Thyroid gland (tissue), 4 donors: Measurements from ENCODE around the gene C6orf120. TPM values are rescaled to one million over a fixed set of nuclear protein-coding genes. Genes with fewer than 3 reads are reported as not detected.

Source experiments
- DNase-seq, 2 donors: peaks; one replicate each; pipeline ENCODE4 v3.0.0-alpha.2; 2019
- H3K27ac ChIP-seq, 3 donors: fragments of 200-600 bp; sonication (generic); 1 replicate in 2 of 3; 2 replicates in 1 of 3; pipeline ENCODE4 v1.5.1; 2016 to 2019; ENCODE audit warnings: mild to moderate bottlenecking in 1 of 3, moderate library complexity in 1 of 3
- H3K27me3 ChIP-seq: fragments of 200-600 bp; sonication (generic); one replicate; pipeline ENCODE4 v1.5.1; 2019
- H3K36me3 ChIP-seq, 2 donors: fragments of 200-600 bp; sonication (generic); one replicate each; pipeline ENCODE4 v1.5.1; 2016 to 2019
- H3K4me1 ChIP-seq, 2 donors: fragments of 200-600 bp; sonication (generic); one replicate each; pipeline ENCODE4 v1.5.1; 2017 to 2019
- H3K4me3 ChIP-seq, 3 donors: fragments of 200-600 bp; sonication (generic); replicated peaks in 1 of 3; 1 replicate in 2 of 3; 2 replicates in 1 of 3; pipeline ENCODE4 v1.5.1; 2016; ENCODE audit warnings: mild to moderate bottlenecking in 1 of 3
- H3K9me3 ChIP-seq: fragments of 200-600 bp; sonication (generic); one replicate; pipeline ENCODE4 v1.5.1; 2017
- POLR2A ChIP-seq, 2 donors: fragments of 450-650 bp; IDR thresholded peaks; one replicate each; pipeline ENCODE4 v1.6.1; 2017; ENCODE audit warnings: antibody characterized with exemption in 2 of 2, mild to moderate bottlenecking in 2 of 2, moderate library complexity in 1 of 2
- WGBS, 2 donors: methylation state at CpG; one replicate each; pipeline ENCODE4 v1.1.5; 2017; 5-methylcytosine and 5-hydroxymethylcytosine counted together
- intact Hi-C: fragments of 100-400 bp; cut with DNase I; formaldehyde crosslinking; loops from one replicate; pipeline ENCODE4 v1.15.1; 2023
- total RNA-seq, 4 donors: library from RNA; depleted of rRNA; stranded (reverse); fragments of >200 nt; gene quantifications; one replicate each; pipeline ENCODE4 v1.2.3, GENCODE V29; 2016
- TF ChIP-seq, protein P1 (sequence below), 6 experiments: fragments of 200-600 bp in 3 of 6; fragments of 450-650 bp in 3 of 6; sonication (generic) in 3 of 6; IDR thresholded peaks; one replicate each; pipeline ENCODE4 v1.5.1; 2016 to 2019; ENCODE audit warnings: antibody characterized with exemption in 6 of 6, mild to moderate bottlenecking in 2 of 6, inconsistent platforms in 1 of 6, moderate library complexity in 1 of 6

The C6orf120 gene
- total RNA-seq, 4 donors from 2014 or later = 19.8 to 32.1 (median 29.3) TPM

DNA sequence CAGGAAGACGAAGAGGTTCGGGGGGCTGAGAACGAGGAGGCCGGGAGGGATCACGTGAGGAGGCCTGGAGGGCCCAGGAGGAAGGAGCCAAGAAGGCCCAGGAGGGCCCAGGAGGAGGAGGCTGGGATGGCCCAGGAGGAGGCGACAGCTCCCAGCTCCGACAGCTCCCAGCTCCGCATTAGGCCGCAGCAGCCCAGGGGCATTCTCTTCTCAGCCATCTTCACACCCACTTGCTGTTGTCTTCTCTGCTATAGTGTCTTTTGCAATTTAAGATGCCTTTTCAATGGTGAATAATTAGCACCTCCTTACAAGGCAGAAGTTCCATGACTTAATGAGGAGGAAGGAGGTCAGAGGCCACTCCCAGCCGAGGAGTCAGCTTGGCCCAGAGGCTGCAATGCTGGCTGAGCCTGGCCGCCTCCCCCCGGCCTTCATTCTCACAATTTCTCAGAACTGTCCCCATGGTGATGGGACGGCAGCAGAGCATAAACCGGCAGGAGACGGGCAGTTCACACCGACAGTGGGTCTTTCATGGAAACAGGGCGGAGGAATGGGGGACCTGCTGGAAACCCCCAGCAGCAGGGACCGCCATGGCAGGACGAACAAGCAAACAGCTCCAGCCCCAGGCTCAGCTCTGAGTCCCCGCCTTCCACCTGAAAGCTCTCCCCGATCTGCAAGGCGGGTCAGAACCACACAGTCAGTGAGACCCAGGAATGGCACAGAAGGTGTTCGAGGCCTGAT, 45.2 kb upstream of the C6orf120 start:
- no peak for DNase-seq
- intact Hi-C loops = no loop called here
- H3K4me1 ChIP-seq = peaks cover 0 to 4% of the 10 kb centered on the region in 2 donors
- no peak overlapping the region for H3K4me3 ChIP-seq
- TF ChIP-seq, protein P1, sequence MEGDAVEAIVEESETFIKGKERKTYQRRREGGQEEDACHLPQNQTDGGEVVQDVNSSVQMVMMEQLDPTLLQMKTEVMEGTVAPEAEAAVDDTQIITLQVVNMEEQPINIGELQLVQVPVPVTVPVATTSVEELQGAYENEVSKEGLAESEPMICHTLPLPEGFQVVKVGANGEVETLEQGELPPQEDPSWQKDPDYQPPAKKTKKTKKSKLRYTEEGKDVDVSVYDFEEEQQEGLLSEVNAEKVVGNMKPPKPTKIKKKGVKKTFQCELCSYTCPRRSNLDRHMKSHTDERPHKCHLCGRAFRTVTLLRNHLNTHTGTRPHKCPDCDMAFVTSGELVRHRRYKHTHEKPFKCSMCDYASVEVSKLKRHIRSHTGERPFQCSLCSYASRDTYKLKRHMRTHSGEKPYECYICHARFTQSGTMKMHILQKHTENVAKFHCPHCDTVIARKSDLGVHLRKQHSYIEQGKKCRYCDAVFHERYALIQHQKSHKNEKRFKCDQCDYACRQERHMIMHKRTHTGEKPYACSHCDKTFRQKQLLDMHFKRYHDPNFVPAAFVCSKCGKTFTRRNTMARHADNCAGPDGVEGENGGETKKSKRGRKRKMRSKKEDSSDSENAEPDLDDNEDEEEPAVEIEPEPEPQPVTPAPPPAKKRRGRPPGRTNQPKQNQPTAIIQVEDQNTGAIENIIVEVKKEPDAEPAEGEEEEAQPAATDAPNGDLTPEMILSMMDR (IDR thresholded peaks at IDR 0.05) = no peak
- no peak for TF ChIP-seq POLR2A (IDR thresholded peaks at IDR 0.05)
- 93 to 97% methylated on average over 20 to 23 of the region's 23 CpGs for WGBS, 2 donors
- H3K36me3 ChIP-seq = peaks cover 0 to 12% of the 10 kb centered on the region in 2 donors
- no peaks in the 10 kb centered on the region for H3K27me3 ChIP-seq
- H3K9me3 ChIP-seq = no peaks in the 10 kb centered on the region
- no peak overlapping the region for H3K27ac ChIP-seq

DNA sequence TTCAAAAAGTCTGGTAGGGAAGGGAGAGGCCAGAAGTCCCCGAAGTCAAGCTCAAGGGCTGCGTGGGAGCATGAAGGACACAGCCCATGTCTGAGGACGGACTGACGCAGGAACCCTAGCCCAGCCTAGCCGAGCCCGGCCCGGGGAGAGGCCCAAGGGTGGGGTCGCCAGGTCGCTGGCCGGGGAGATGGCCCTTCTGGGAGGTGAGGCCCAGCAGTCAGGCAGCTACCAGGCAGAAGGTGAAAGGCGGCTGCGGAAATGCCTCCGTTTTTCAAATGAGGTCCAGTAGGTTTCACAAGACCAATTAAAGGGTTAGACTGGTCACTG, 44.7 kb upstream of the C6orf120 start:
- Histone ChIP-seq H3K4me1 (peaks cover 0 to 4% of the 10 kb centered on the region in 2 donors), H3K4me3 (no peak overlapping the region), H3K27ac (no peak overlapping the region), H3K9me3 (no peaks in the 10 kb centered on the region), H3K27me3 (no peaks in the 10 kb centered on the region), H3K36me3 (peaks cover 0 to 12% of the 10 kb centered on the region in 2 donors)
- TF ChIP-seq POLR2A (IDR thresholded peaks at IDR 0.05) = no peak
- TF ChIP-seq, protein P1 (IDR thresholded peaks at IDR 0.05) = no peak
- intact Hi-C loops = no loop called here
- whole genome bisulfite sequencing, 2 donors = 88 to 98% methylated on average over 13 of the region's 13 CpGs
- no peak for DNase-seq

DNA sequence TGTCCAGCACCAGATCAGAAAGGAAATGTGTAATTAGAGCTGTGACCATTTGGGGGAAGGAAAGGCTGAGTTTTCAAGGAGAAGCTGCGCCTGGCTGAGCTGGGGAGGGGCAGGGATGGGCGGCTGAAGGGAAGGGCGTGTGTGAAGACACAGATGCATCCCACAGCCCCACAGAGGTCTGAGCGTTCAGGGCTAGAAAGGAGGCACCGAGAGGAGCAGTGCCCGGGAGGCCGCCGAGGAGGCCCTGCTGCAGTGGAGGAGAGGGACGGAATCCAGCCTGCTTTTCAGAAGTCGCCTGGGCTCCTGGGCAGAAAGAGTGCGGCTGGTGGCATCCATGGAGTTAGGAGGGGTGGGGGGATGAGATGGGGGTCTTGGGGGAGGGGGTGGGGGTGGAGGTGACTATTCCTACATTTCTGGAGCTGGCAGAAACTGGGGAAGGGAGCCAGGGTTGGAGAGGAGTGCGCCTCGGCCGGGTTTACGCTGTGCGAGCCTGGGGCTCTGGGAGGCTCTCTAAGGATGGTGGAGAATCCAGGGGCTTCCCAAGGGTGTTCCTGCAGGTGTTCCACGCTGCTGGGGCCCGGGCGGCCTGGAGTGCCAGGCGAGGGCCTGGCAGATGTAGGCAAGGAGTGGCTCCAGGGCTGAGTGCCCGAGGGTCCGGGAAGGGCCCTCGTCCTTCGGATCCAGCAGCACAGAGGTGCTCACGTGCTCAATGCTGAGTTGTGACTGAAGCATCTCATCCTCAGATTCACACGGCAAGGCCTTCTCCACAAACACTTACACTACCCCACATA, 41.9 kb upstream of the C6orf120 start:
- no peak overlapping the region for H3K27ac ChIP-seq
- no peaks in the 10 kb centered on the region for H3K27me3 ChIP-seq
- H3K9me3 ChIP-seq = no peaks in the 10 kb centered on the region
- TF ChIP-seq POLR2A (IDR thresholded peaks at IDR 0.05) = no peak
- TF ChIP-seq, protein P1 (IDR thresholded peaks at IDR 0.05) = no peak
- no peak for DNase-seq
- H3K4me1 ChIP-seq = peaks cover 0 to 4% of the 10 kb centered on the region in 2 donors
- no peak overlapping the region for H3K4me3 ChIP-seq
- 93% methylated on average over 20 to 26 of the region's 26 CpGs for WGBS, 2 donors
- H3K36me3 ChIP-seq = peaks cover 5 to 12% of the 10 kb centered on the region in 2 donors
- intact Hi-C loops = no loop called here

DNA sequence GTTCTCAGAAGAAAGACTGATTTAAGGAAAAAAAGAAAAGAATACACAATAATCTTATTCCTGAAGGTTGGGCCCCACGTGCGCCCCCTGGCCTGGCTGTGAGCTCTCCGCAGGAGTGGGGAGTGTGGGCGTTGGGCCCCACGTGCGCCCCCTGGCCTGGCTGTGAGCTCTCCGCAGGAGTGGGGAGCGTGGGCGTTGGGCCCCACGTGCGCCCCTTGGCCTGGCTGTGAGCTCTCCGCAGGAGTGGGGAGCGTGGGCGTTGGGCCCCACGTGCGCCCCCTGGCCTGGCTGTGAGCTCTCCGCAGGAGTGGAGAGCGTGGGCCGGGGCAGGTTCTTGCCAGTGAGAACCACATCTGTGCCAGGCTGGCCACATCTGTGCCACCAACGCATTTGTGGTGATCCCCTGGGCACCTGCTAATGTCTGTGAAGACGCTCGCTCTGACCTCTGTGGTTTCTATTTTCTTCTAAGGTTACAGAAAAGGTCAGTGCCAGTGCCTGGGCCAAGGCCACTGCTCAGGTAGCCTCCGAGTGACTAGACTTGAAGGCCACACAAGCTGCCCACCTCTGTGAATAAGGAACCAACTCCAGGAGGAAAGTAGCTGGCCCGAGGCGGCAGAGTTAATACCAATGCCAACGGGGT, 41.1 kb upstream of the C6orf120 start:
- no peak for DNase-seq
- Histone ChIP-seq H3K27me3 (no peaks in the 10 kb centered on the region), H3K4me1 (no peaks in the 10 kb centered on the region), H3K27ac (no peak overlapping the region), H3K36me3 (peaks cover 5 to 12% of the 10 kb centered on the region in 2 donors), H3K9me3 (no peaks in the 10 kb centered on the region), H3K4me3 (no peak overlapping the region)
- intact Hi-C loops = no loop called here
- 85 to 95% methylated on average over 9 to 25 of the region's 26 CpGs for WGBS, 2 donors
- no peak for TF ChIP-seq POLR2A (IDR thresholded peaks at IDR 0.05)
- TF ChIP-seq, protein P1 (IDR thresholded peaks at IDR 0.05) = no peak
